Astrocyte of the cerebellum (primary cell): Measurements from ENCODE around the gene ANO10.
A peak's percentile ranks its signal among the peaks of the same experiment; 100 is the strongest.

Experiments used
- DNase-seq: peaks from one replicate; pipeline ENCODE4 v3.0.0-alpha.2; 2011; ENCODE audit warnings: low read depth
- H3K4me3 ChIP-seq: 2 replicates; pipeline ENCODE4 v1.5.1; 2011; ENCODE audit warnings: mild to moderate bottlenecking, low read depth, low read length, moderate library complexity
- CTCF ChIP-seq: IDR thresholded peaks from 2 replicates; pipeline ENCODE4 v1.5.1; 2012; ENCODE audit warnings: low read length, low read depth, moderate library complexity, mild to moderate bottlenecking; ENCODE audit errors: missing control alignments
- in situ Hi-C: cut with HindIII; loops from 2 replicates; pipeline ENCODE4 v1.10.0; 2017; ENCODE audit warnings: low sequenced_read_pairs

Gene ANO10

GRCh38 chr3:43389388-43390254, 232.2 kb downstream of the ANO10 start:
- H3K4me3 ChIP-seq, result no peak overlapping the region
- in situ Hi-C loops, result no loop called here
- peak; percentile 22 for DNase-seq
- TF ChIP-seq CTCF, result no peak

GRCh38 chr3:43388915-43389314, 232.9 kb downstream of the ANO10 start:
- TF ChIP-seq CTCF, result no peak
- in situ Hi-C loops, result no loop called here
- no peak for DNase-seq
- H3K4me3 ChIP-seq, result no peak overlapping the region

GRCh38 chr3:43388175-43388574, 233.6 kb downstream of the ANO10 start:
- in situ Hi-C loops, result no loop called here
- H3K4me3 ChIP-seq, result no peak overlapping the region
- DNase-seq, result no peak
- no peak for TF ChIP-seq CTCF

- peak; percentile 70 for DNase-seq
- in situ Hi-C loops, result no loop called here
- H3K4me3 ChIP-seq, result no peak overlapping the region
- TF ChIP-seq CTCF, result no peak
Measured at GRCh38 chr3:43379343-43379742, 242.5 kb downstream of the ANO10 start.

- TF ChIP-seq CTCF, result peak; percentile 71
- DNase-seq, result no peak
- H3K4me3 ChIP-seq, result no peak overlapping the region
- in situ Hi-C loops, result no loop called here
Measured at GRCh38 chr3:43378066-43378935, 243.5 kb downstream of the ANO10 start.

- no peak for TF ChIP-seq CTCF
- in situ Hi-C loops, result no loop called here
- no peak for DNase-seq
- no peak overlapping the region for H3K4me3 ChIP-seq
Measured at GRCh38 chr3:43373560-43373928, 248.3 kb downstream of the ANO10 start.
